ENCODE results near the gene HDDC2. TPM values are rescaled to one million over a fixed set of nuclear protein-coding genes. Genes with fewer than 3 reads are reported as not detected.

HDDC2 gene
- total and polyA plus RNA-seq, 12 donors: 70.9 to 107 (median 103) TPM

- no peak for TF ChIP-seq CTCF (IDR thresholded peaks at IDR 0.05)
- ATAC-seq (no peak), DNase-seq (no peak)
- H3K27me3 ChIP-seq: no peaks in the 10 kb centered on the region
- peaks cover 0 to 9% (median 0%) of the 10 kb centered on the region in 9 donors for H3K4me1 ChIP-seq
- intact Hi-C loops (cut with DNase I): no loop called here
- H3K4me3 ChIP-seq: no peak overlapping the region
- no peaks in the 10 kb centered on the region for H3K9me3 ChIP-seq
- no peak overlapping the region for H3K27ac ChIP-seq
- WGBS, 2 donors: 85% methylated on average over 2 of the region's 2 CpGs
- peaks cover 0 to 24% (median 3%) of the 10 kb centered on the region in 9 donors for H3K36me3 ChIP-seq
These were observed 42.4 kb downstream of the HDDC2 start for GRCh38 chr6:125259354-125259736.

GRCh38 chr6:125258651-125259353 is 43.0 kb downstream of the HDDC2 start:
- DNase-seq (no peak), ATAC-seq (no peak)
- Histone ChIP-seq H3K4me1 (peaks cover 0 to 9% (median 0%) of the 10 kb centered on the region in 9 donors), H3K27me3 (no peaks in the 10 kb centered on the region), H3K27ac (no peak overlapping the region), H3K36me3 (peaks cover 0 to 18% (median 3%) of the 10 kb centered on the region in 9 donors), H3K4me3 (no peak overlapping the region), H3K9me3 (no peaks in the 10 kb centered on the region)
- no peak for TF ChIP-seq CTCF (IDR thresholded peaks at IDR 0.05)
- intact Hi-C loops (cut with DNase I): no loop called here
- 90 to 94% methylated on average over 2 of the region's 2 CpGs for WGBS, 2 donors

- Histone ChIP-seq H3K36me3 (peaks cover 0 to 8% (median 0%) of the 10 kb centered on the region in 9 donors), H3K4me1 (peaks cover 0 to 9% (median 0%) of the 10 kb centered on the region in 9 donors), H3K27me3 (no peaks in the 10 kb centered on the region), H3K27ac (no peak overlapping the region), H3K4me3 (no peak overlapping the region), H3K9me3 (no peaks in the 10 kb centered on the region)
- WGBS, 2 donors: 94 to 98% methylated on average over 3 of the region's 3 CpGs
- TF ChIP-seq CTCF (IDR thresholded peaks at IDR 0.05): no peak
- DNase-seq: no peak
- intact Hi-C loops (cut with DNase I): no loop called here
- ATAC-seq: no peak
These were observed 44.4 kb downstream of the HDDC2 start for GRCh38 chr6:125257351-125257750.

GRCh38 chr6:125255201-125255600 is 46.6 kb downstream of the HDDC2 start:
- peaks cover 0 to 8% (median 0%) of the 10 kb centered on the region in 9 donors for H3K36me3 ChIP-seq
- H3K27me3 ChIP-seq: no peaks in the 10 kb centered on the region
- H3K4me1 ChIP-seq: peaks cover 0 to 8% (median 0%) of the 10 kb centered on the region in 9 donors
- ATAC-seq (no peak), DNase-seq (no peak)
- intact Hi-C loops (cut with DNase I): no loop called here
- no peak overlapping the region for H3K27ac ChIP-seq
- TF ChIP-seq CTCF (IDR thresholded peaks at IDR 0.05): no peak
- no peak overlapping the region for H3K4me3 ChIP-seq
- H3K9me3 ChIP-seq: no peaks in the 10 kb centered on the region
- 79 to 82% methylated on average over 3 of the region's 3 CpGs for WGBS, 2 donors
